C4-2B (cell line): ENCODE results near the gene DEK.

ENCODE experiments used
- ZFX ChIP-seq: fragments of 450-650 bp; IDR thresholded peaks from 2 replicates; pipeline ENCODE4 v1.6.1; 2017
- TF ChIP-seq, protein P1 (sequence below): fragments of 450-650 bp; conservative IDR thresholded peaks from 2 replicates; pipeline ENCODE4 v1.5.1; 2017; ENCODE audit warnings: mild to moderate bottlenecking

DNA sequence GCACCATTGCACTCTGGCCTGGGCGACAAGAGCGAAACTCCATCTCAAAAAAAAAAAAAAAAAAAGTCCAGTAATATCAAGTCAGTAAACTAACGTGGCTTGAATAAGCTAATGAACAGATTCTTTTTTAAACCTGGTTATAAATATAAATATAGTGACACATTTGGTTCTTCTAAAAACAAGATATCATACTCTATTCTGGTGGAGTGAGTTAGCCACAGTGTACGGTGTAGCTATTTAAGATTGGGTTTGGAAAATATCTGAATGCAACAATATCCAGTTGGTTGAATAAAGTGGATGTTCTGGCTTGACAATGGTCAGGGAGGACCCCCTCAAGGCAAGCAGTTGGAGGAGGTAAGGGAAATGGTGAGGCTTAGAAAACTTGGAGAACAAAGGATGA, 5.9 kb upstream of the DEK start:
- TF ChIP-seq, protein P1, sequence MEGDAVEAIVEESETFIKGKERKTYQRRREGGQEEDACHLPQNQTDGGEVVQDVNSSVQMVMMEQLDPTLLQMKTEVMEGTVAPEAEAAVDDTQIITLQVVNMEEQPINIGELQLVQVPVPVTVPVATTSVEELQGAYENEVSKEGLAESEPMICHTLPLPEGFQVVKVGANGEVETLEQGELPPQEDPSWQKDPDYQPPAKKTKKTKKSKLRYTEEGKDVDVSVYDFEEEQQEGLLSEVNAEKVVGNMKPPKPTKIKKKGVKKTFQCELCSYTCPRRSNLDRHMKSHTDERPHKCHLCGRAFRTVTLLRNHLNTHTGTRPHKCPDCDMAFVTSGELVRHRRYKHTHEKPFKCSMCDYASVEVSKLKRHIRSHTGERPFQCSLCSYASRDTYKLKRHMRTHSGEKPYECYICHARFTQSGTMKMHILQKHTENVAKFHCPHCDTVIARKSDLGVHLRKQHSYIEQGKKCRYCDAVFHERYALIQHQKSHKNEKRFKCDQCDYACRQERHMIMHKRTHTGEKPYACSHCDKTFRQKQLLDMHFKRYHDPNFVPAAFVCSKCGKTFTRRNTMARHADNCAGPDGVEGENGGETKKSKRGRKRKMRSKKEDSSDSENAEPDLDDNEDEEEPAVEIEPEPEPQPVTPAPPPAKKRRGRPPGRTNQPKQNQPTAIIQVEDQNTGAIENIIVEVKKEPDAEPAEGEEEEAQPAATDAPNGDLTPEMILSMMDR, result no peak
- no peak for TF ChIP-seq ZFX
